Subcutaneous adipose tissue (tissue), 4 donors: ENCODE measurements around the gene WDR93. TPM values are rescaled to one million over a fixed set of nuclear protein-coding genes. Genes with fewer than 3 reads are reported as not detected.

Source experiments
- CTCF ChIP-seq: fragments of 450-650 bp; IDR thresholded peaks from one replicate; pipeline ENCODE4 v1.5.1; 2016; ENCODE audit warnings: low read depth, mild to moderate bottlenecking, control low read depth, antibody characterized with exemption, moderate library complexity
- total RNA-seq, 4 donors: library from RNA; depleted of rRNA; stranded (reverse); fragments of >200 nt; gene quantifications; one replicate each; pipeline ENCODE4 v1.1.0, GENCODE V29; 2016

The WDR93 gene
- total RNA-seq, 4 donors from 2014 or later, result 0.57 to 1.8 (median 0.85) TPM; not detected in 1

GRCh38 chr15:89664441-89665350 is 25.9 kb upstream of the WDR93 start:
- TF ChIP-seq CTCF, result no peak

GRCh38 chr15:89665449-89666181 is 25.0 kb upstream of the WDR93 start:
- TF ChIP-seq CTCF, result no peak

GRCh38 chr15:89666184-89666857 is 24.3 kb upstream of the WDR93 start:
- no peak for TF ChIP-seq CTCF

GRCh38 chr15:89666858-89667705 is 23.5 kb upstream of the WDR93 start:
- no peak for TF ChIP-seq CTCF

GRCh38 chr15:89667706-89667960 is 23.0 kb upstream of the WDR93 start:
- TF ChIP-seq CTCF, result no peak

GRCh38 chr15:89668171-89668570 is 22.4 kb upstream of the WDR93 start:
- no peak for TF ChIP-seq CTCF
